GM19372 (cell line): Measurements from ENCODE around the gene TAS2R10.
"Not testable (repeated sequence)": the region's sequence is repeated elsewhere in the genome, so short reads cannot be mapped to it uniquely, and the experiment has no call there.

Source experiments
- ATAC-seq: cut with Tn5 transposase; IDR thresholded peaks from one replicate; pipeline ENCODE4 v1.9.1; 2021; ENCODE audit warnings: mild to moderate bottlenecking, low read depth, moderate library complexity; ENCODE audit not compliant: unreplicated experiment

Gene TAS2R10, protein sequence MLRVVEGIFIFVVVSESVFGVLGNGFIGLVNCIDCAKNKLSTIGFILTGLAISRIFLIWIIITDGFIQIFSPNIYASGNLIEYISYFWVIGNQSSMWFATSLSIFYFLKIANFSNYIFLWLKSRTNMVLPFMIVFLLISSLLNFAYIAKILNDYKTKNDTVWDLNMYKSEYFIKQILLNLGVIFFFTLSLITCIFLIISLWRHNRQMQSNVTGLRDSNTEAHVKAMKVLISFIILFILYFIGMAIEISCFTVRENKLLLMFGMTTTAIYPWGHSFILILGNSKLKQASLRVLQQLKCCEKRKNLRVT

DNA sequence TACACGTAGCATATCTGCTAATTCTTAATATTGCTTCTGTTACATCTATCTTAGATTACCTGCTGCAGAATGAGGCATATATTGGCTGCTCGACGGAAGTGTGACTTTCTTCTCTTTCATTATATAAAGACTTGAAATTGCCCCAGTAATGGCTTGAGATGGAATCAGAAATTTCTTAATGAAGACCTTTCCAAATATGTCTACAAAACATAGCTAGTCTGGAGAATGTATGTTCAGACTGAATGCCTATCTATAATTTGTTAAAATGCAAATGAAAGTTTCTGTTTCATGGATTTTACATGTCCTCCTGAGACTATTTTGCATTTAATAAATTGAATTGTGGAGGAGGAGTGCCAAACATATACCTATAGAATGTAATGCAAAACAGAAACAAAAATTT is at the start of gene TAS2R10:
Gene TAS2R10, minus strand, starts transcription at position 101 of the 400 bp plus-strand sequence. Its CDS starts 89 bp downstream, at position 12.
- no peak for ATAC-seq

DNA sequence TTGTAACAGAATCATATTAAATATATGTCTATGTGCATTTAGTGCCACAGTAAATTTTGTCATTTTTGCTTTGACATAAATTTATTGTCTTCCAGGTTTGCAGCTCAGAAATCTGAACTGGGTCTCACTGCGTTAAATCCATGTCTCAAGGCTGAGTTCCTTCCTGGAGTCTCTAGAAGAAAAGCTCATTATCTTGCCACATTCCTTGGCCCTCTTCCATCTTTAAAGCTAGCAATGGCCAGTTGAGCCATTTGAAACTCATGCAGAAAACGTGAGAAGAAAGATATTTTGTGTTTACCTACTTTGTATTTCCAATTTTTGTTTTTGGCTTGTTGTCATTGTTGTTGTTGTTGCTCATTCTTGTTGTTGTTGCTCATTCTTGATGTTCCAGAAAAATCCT is 47.2 kb upstream of the TAS2R10 start:
- no peak for ATAC-seq

DNA sequence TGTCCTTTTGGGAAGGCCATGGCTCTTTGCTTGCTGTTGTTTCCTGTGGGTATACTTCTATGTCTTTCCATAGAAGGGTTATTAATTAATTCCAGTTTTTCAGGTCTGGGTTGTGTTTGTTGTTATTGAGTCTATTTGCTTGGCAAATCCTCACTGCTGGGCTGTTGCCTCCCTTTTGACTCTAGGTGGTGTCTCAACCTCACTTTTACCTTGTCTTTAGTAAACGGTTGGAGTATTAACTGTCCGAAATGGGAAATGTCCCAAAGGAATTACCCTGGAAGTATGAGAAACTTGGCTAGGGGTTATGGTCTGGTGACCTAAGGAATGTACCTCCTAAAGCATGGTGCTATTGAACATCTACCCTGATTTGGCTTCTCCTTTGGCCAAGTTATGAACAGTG is 41.2 kb upstream of the TAS2R10 start:
- ATAC-seq: no peak

DNA sequence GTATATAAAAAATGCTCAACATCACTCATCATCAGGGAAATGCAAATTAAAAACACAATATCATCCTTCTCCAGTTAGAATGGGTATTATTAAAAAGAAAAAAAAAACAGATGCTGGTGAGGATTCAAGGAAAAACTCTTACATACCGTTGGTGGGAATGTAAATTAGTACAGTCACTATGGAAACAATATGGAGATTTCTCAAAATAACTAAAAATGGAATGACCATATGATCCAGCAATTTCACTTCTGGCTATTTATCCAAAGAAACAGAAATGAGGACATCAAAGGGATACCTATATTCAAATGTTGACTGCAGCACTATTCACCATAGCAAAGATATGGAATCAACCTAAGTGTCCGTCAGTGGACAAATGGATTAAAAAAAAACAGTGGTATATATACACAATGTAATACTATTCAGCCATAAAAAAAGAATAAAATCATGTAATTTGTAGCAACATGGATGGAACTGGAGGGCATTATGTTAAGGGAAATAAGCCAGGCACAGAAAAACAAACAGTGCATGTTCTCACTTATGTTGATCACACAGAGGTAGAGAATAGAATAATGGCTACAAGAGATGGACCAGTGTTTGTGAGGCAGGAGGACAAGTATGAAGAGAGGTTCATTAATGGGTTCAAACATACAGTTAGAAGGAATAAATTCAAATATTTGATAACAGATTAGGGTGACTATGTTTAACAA is 37.5 kb upstream of the TAS2R10 start:
- ATAC-seq: no peak

DNA sequence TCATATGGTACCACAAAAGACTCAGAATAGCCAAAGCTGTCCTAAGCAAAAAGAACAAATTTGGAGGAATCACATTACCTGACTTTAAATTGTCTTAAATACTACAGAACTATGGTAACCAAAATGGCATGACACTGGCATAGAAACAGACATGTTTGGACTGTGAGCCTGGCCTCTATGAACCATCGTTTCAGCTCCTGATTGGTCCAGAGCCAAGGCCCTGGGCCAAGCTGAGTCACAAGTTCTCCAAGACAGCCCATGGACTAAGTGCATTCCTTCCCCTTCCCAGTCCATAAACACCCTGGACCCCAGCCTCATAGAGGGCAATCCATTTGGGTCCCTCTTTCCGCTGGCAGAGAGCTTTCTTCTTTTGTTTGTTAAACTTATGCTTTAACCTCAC is 35.2 kb upstream of the TAS2R10 start:
- ATAC-seq: no peak

DNA sequence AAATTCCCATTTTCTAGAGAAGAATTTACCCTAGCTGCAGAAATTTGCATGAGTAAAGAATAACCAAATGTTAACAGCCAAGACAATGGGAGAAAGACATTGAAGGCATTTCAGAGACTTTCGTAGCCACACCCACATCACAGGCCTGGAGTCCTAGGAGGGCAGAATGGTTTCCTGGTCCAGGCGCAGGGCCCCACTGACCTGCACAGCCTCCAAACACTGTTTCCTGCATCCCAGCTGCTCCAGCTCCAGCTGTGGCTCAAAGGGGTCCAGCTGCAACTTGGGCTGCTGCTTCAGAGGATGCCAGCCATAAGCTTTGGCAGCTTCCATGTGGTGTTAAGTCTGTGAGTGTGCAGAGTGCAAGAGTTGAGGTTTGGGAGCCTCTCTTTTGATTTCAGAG is 29.6 kb upstream of the TAS2R10 start:
- no peak for ATAC-seq

DNA sequence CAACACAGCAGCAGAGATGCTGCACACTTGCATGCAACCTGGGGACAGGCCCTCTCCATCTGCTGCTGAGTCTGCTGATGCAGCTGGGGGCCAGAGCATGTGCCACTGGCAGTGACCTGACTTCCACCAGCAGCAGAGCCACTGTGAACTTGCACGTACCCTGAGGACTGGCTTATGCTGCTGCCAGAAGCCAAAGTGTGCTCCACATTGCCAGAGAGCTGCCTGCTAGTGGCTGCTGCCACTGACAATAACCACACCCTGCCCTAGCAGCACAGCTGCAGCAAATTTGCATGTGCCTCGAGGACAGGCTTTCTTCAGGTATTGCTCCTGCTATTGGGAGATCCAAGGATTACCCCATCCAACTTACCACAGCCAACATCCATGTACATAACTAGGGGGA is 27.6 kb upstream of the TAS2R10 start:
- no peak for ATAC-seq

DNA sequence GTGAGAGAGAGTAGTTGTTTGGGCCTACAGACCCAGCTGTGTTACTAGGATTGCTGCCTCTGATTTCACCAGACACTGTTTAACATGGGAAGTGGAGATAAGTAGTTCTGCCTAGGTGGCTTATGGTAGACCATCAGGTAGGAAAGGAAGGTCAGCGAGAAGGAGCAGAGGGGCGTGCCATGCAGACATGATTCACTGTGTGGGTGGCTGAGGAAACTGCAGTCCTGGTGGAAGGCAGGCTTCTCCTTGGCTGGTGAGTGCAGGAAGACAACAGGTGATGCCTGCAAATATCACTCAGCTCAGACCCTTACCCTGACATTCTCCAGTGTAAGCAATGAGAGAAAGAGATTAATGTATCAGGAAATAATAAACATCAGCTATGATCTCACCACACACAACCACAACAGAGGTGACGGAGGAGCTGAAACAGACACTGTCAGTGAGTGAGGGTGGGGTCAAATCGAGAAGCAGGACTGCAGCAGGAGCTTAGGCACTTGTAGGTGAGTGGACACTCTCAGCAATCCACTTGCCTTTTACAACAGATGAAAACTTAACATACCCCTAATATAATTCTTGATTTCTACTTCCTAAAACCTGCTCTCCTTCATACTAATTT is 25.2 kb upstream of the TAS2R10 start:
- ATAC-seq: no peak

DNA sequence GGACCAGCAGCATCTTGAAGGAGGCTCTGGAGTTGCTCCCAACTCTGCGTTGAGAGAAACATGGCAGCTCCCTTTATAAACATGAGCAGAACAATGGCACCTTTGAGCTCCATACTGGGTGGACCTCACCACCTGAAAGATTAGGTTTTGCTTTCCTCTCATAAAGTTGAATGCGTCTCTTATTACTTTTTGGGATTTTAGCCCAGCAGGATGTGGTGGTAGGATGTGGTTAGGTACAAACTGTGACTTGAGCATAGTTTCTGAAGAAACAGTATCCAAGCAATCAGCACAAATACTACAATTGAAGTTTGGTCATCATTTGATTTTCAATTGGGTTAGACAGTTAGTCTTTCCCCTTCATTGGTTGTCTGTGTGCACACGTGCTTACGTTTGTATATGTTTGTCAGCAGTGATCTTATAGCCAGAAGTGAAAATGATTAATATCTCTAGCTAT is 23.3 kb upstream of the TAS2R10 start, which contains the start of gene PRR4:
Gene PRR4, minus strand, starts transcription at position 51 of the 454 bp plus-strand sequence. Its CDS starts 38 bp downstream, at position 13.
- ATAC-seq: no peak

DNA sequence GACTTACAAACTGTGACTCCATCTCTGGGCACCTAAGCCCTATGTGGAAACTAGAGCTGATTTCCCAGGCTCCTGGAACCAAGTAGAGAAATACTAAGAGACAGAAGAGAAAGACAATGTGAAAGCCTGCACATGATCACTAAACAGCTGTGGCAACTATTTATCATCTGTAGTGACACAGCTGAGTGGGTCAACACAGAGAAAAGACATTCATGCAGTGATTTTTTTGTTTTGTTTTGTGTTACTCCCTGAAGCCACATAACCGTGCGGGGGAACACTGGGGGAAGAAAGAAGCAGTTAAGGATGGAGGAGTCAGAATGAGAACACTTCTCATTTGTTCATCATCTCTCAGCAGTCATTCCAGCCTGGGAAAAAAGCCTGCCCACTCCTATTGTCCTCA is 21.6 kb upstream of the TAS2R10 start:
- no peak for ATAC-seq

DNA sequence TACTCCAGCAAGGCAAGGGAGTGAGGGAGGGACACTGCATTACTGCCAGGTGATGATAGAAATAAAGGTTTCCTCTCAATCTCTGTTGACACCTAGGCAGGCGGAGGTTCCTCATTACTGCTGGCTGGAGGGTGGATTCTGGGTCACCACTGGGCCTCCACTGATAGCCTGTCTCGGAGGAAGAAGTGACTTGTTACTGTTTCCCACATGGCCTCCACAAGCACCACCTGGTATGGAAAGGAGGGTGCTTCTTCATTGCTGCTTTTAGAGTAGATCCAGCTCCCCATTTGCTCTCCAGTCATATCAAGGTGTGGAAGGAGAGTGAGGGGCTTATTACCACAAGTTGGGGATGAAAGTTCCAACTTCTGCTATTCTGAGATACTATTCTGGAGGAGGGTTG is 16.7 kb upstream of the TAS2R10 start:
- no peak for ATAC-seq

DNA sequence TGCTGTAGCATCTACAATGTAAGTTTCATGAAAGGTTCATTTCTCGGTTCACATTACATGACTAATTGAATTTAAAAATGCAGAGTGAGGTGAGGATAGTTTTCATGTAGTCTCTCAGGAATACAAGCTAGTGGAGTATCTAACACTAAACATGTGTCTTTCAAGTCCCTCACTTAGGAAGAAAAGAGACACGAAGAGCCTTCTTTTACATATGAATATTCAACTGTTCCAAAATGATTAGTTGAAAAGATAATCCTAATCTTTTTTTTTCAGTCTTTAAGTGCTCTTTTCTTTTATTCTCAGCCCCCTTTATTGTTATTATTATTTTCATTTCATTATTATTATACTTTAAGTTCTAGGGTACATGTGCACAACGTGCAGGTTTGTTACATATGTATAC is 12.3 kb upstream of the TAS2R10 start:
- no peak for ATAC-seq

DNA sequence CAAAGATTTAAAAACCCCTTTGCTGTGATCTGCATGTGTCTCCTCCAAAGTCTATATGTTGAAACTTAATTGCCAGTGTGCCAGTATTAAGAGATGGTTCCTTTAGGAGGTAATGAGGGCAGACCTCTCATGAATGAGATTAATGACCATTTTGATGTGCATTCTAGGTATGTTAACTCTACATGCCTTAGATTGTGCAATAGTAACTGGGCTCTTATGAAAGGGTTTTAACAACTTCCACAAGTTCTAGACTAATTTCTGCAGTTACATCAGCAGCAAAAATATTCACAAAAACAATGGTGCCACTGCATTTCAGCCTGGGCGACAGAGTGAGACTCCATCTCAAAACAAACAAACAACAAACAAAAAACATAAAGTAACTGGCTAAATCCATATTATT is 3.8 kb upstream of the TAS2R10 start:
- no peak for ATAC-seq

DNA sequence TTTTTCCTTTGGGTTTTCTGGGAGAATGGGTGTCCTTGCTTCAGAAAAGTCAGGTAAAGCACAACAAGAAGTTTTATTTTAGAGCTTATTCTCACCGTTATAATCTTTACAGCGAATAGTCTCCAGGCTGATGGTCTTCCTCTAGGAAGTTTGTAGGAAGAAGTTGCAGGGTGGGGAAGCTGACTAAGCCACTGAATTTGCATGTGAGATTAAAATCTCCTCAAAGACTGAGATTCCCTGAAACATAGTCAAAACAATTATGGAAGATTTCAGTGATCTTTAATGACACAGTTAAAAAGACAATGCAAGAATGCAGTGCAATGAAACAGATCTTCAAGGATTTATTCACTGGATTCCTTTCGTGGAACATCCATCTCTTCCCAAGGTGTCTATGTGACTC is 1.2 kb downstream of the TAS2R10 start:
- ATAC-seq: no peak

DNA sequence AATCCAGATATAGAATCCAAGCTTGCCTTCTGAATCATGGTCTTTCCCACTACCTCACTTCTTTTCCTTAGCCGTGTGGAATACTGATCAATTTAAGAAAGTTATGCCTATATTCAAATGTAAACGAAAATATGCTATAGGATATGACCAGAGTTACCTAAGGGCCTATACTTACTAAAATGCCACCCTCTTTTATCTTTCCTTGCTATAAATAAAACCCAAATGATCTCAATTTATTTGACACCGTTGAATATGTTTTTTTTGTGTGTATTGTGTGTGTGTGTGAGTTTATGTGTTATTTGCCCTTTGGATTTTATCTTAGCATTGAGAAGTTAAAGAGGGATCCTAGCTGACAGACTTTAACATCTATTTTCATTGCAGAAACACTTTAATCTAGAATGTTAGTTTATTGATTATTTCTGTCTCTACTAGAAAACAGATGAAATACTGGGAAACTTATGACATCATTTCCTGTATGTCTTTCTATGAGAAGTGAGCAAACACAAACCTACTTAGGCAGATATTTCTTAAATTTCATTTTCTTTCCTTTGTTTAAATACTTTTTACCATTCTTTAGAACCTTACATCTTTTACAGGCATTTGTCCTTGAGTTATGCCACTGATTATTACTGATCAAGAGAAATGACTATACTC is 14.1 kb downstream of the TAS2R10 start:
- no peak for ATAC-seq

DNA sequence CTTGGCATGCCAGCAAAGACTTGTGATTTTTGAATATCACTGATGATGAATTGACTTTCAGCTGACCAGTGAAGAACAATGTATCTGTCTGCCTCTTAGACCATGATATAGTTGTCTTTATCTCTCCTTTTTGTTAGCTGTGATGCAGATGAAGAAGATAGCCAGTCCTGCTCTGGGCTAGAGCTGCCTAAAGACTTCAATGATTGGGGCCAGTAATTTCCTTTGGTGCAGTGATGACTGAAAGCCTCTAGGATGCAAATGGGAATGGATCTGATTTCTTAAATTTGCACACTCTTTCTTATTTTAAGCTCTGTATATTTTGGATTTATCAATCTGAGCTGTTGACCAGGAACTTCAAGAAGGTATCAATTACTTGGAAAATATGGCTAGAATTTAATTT is 16.1 kb downstream of the TAS2R10 start, which contains the start of gene TAS2R9:
Gene TAS2R9, minus strand, starts transcription at position 101 of the 400 bp plus-strand sequence. Its CDS starts 93 bp downstream, at position 8.
- no peak for ATAC-seq

DNA sequence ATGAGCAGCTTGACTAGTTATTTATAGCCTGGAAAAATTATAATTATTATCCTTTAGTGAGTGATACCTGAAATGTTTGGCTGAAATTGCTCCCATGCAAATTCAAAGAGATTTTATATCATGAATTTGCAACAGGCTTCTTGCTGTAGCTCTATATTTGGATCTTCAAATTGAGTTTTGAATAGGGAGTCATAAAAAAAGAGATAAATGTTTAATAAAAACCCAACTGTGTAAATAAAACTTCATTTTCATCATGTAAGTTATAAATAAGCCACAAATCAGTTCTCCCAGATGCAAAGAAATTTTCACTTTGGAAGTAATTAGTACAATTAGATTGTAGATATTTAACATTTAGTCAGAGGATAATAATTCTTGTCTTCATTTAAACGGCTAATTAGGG is 19.0 kb downstream of the TAS2R10 start, which contains the start of gene TAS2R8:
Gene TAS2R8, minus strand, starts transcription at position 101 of the 400 bp plus-strand sequence. CDS start 306 bp downstream, outside the sequence.
- no peak for ATAC-seq

DNA sequence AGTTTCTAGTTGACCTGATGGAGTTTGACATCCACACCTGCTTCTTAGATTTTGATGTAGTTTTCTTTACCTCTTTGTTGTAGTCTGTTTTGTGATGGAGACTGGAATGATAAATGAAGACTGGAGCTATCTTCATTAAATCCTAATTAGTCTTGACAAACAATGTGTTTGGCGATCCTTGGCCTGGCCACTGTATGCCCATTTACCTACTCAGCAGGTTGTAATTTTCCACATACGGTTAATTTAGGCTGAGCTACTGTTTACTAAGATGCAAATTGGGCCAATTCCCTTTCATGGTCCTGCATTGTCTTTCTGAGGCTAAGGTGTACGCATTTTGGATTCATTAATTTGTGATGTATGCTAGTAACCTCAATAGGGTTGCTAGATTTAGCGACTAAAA is 23.6 kb downstream of the TAS2R10 start, which contains the start of gene TAS2R7:
Gene TAS2R7, minus strand, starts transcription at position 41 of the 400 bp plus-strand sequence. CDS start 57 bp downstream, outside the sequence.
- ATAC-seq: no peak

DNA sequence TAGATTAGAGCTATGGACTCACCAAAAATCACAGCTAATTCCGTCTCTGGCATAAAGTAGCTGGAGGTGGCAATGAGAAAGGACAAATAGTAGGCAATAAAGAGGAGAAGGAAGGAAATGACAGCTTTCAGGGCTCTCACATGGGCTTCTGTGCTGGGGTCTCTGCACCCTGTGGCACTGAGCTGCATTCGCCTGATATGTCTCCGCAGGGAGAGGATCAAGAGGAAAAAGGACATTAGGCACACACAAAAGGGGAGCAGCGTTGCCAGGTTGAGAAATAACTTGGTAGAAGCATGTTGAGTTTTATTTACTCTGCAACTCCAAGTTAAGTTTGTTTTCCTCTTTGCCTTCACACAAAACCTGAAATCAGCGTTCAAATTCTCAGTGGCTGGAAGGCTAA is 24.4 kb downstream of the TAS2R10 start:
- no peak for ATAC-seq

DNA sequence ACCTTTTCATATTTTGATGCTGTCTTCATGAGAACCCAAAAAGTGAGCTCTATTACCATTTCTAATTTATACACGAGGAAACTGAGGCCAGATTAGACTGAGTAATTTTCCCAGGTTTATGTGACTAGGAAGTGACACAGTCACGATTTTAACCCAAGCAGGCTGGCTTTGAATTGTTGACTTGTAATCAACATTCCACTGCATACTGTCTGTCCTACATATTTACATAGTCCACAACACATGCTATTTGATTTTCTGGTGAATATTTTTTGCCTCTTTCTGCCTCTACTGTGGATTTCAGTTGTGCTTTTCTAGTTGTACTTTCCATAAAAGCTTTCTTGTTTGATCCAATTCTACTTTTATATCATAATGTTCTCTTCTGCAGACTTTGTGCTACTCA is 31.9 kb downstream of the TAS2R10 start:
- ATAC-seq: no peak

DNA sequence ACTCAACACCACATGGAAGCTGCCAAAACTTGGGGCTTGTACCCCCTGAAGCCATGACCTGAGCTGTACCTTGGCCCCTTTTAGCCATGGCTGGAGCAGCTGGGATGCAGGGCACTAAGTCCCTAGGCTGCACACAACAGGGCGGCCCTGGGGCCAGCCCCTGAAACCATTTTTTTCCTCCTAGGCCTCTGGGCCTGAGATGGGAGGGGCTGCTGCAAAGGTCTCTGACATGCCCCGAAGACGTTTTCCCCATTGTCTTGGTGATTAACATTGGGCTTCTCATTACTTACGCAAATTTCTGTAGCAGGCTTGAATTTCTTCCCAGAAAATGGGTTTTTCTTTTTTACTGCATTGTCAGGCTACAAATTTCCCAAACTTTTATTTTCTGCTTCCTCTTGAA is 34.4 kb downstream of the TAS2R10 start:
- ATAC-seq: not testable (repeated sequence)
